WTC11 (cell line): ENCODE results near the gene TPBGL. TPM values are rescaled to one million over a fixed set of nuclear protein-coding genes. Genes with fewer than 3 reads are reported as not detected.

Experiments
- ATAC-seq: fragments of 200-7000 bp; cut with Tn5 transposase; 2 replicates; pipeline ENCODE4 v1.10.0; 2021; ENCODE audit warnings: mild to moderate bottlenecking, moderate library complexity
- CTCF ChIA-PET: fragments of 300-600 bp; sonication (Branson Sonifier 250); formaldehyde crosslinking; loops from one replicate; lab custom pipeline; 2021; ENCODE audit warnings: antibody characterized with exemption; lab: Charles Lee
- POLR2A ChIA-PET: fragments of 350-600 bp; sonication (Branson Sonifier 250); formaldehyde crosslinking; loops from one replicate; lab custom pipeline; 2021; ENCODE audit warnings: antibody characterized with exemption; lab: Charles Lee
- DNase-seq: peaks from one replicate; pipeline ENCODE4 v3.0.0; 2021; ENCODE audit warnings: low spot score
- H3K27ac Mint-ChIP-seq: 2 replicates; pipeline ENCODE4 v1.8.0; 2021; ENCODE audit warnings: mixed read lengths
- H3K27me3 Mint-ChIP-seq: 2 replicates; pipeline ENCODE4 v1.8.0; 2021; ENCODE audit warnings: low read depth, mild to moderate bottlenecking, moderate library complexity, mixed read lengths
- H3K36me3 Mint-ChIP-seq: 2 replicates; pipeline ENCODE4 v1.8.0; 2021; ENCODE audit warnings: mixed read lengths
- H3K4me1 Mint-ChIP-seq: 2 replicates; pipeline ENCODE4 v1.8.0; 2022; ENCODE audit warnings: mixed read lengths
- H3K4me3 Mint-ChIP-seq: 2 replicates; pipeline ENCODE4 v1.8.0; 2021; ENCODE audit warnings: mild to moderate bottlenecking, moderate library complexity, mixed read lengths
- H3K9me3 Mint-ChIP-seq: 2 replicates; pipeline ENCODE4 v1.8.0; 2021; ENCODE audit warnings: mixed read lengths
- ATF1 ChIP-seq: sonication (generic); formaldehyde crosslinking; IDR thresholded peaks from 2 replicates; pipeline ENCODE4 v1.8.1; 2023; ENCODE audit warnings: mild to moderate bottlenecking, moderate library complexity, missing genetic modification reagents
- GRHL2 ChIP-seq: fragments of 250-450 bp; sonication (Bioruptor Pico); IDR thresholded peaks from 2 replicates; pipeline ENCODE4 v1.8.0; 2022; ENCODE audit warnings: mild to moderate bottlenecking, moderate library complexity; ENCODE audit not compliant: insufficient replicate concordance, severe bottlenecking
- PRRX2 ChIP-seq: fragments of 250-450 bp; sonication (Bioruptor Pico); IDR thresholded peaks from 2 replicates; pipeline ENCODE4 v1.8.0; 2021; ENCODE audit warnings: mild to moderate bottlenecking
- SOX15 ChIP-seq: fragments of 250-450 bp; sonication (Bioruptor Pico); IDR thresholded peaks from 2 replicates; pipeline ENCODE4 v1.9.0; 2021; ENCODE audit warnings: mild to moderate bottlenecking
- TEAD1 ChIP-seq: sonication (generic); formaldehyde crosslinking; IDR thresholded peaks from 2 replicates; pipeline ENCODE4 v1.8.0; 2022; ENCODE audit warnings: mild to moderate bottlenecking, missing genetic modification reagents
- TP53 ChIP-seq: sonication (generic); formaldehyde crosslinking; IDR thresholded peaks from 2 replicates; pipeline ENCODE4 v1.8.1; 2023; ENCODE audit warnings: mild to moderate bottlenecking, missing genetic modification reagents
- ZNF138 ChIP-seq: sonication (generic); formaldehyde crosslinking; conservative IDR thresholded peaks from 2 replicates; pipeline ENCODE4 v1.8.1; 2022; ENCODE audit warnings: mild to moderate bottlenecking, moderate library complexity, missing genetic modification reagents
- total RNA-seq: library from RNA; stranded (reverse); gene quantifications from 3 replicates; pipeline ENCODE4 v1.2.3, GENCODE V29; 2021
- TF ChIP-seq, protein P1 (sequence below): sonication (generic); formaldehyde crosslinking; IDR thresholded peaks from 2 replicates; pipeline ENCODE4 v1.8.1; 2023; ENCODE audit warnings: mild to moderate bottlenecking, missing genetic modification reagents
- TF ChIP-seq, protein P2 (sequence below): fragments of 250-450 bp; sonication (Bioruptor Pico); IDR thresholded peaks from 2 replicates; pipeline ENCODE4 v1.9.0; 2021; ENCODE audit warnings: mild to moderate bottlenecking
- TF ChIP-seq, protein P3 (sequence below): sonication (generic); formaldehyde crosslinking; IDR thresholded peaks from 2 replicates; pipeline ENCODE4 v1.8.1; 2022; ENCODE audit warnings: mild to moderate bottlenecking, moderate library complexity, missing genetic modification reagents
- TF ChIP-seq, protein P4 (sequence below): sonication (generic); formaldehyde crosslinking; IDR thresholded peaks from 2 replicates; pipeline ENCODE4 v1.8.1; 2023; ENCODE audit warnings: mild to moderate bottlenecking, missing genetic modification reagents

The TPBGL gene
- total RNA-seq, 1 experiment from 2014 or later: 0.37 TPM

DNA sequence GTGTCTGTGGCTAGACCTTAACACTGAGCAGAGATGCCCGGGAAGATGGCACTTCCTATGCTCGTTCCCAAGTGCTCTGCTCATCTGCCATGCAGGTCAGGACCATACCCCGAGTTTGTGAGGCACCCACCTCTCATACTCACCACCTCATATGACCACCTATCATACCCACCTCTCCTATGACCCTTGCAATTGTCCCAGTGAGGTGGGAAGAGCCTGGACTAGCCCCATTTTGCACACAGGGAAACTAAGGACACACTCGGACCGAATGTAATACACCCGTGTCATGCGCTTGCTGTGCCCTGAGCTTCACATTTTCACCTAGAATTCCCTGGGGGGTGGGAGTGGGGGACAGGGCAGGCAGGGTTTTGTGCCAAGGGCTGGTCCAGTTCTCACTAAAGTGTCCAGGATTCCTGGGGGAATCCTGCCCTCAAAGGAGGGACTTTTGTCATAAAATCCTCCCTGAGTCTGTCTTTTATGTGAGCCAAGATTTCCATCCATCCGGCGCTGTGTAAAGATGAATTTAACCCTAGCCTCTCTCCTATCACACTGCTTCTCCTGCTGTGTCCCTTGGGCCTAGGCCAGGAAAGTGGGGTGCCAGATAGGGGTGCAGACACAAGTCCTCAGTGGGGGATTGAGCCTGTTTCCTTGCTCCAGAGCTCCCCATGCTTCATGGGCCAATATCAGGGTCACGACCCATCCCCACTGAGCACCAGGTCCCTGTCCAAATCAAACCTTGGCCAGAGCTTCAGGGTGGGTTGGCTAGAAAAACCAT lies 20.0 kb downstream of the TPBGL start:
- no peak overlapping the region for H3K27ac Mint-ChIP-seq
- ChIA-PET POLR2A (no interaction called here), CTCF (interaction anchor here (0.6 to 2.8 kb wide), 2 partner anchors 12 kb away, joined by 4 to 13 read pairs; no protein-coding TSS in a partner anchor)
- no peaks in the 10 kb centered on the region; the same call in 1 of the 2 replicates for H3K36me3 Mint-ChIP-seq
- TF ChIP-seq, protein P1, sequence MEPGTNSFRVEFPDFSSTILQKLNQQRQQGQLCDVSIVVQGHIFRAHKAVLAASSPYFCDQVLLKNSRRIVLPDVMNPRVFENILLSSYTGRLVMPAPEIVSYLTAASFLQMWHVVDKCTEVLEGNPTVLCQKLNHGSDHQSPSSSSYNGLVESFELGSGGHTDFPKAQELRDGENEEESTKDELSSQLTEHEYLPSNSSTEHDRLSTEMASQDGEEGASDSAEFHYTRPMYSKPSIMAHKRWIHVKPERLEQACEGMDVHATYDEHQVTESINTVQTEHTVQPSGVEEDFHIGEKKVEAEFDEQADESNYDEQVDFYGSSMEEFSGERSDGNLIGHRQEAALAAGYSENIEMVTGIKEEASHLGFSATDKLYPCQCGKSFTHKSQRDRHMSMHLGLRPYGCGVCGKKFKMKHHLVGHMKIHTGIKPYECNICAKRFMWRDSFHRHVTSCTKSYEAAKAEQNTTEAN (CRISPR knock-in tag): no peak
- no peak for TF ChIP-seq ZNF138 (CRISPR knock-in tag)
- TF ChIP-seq, protein P2, sequence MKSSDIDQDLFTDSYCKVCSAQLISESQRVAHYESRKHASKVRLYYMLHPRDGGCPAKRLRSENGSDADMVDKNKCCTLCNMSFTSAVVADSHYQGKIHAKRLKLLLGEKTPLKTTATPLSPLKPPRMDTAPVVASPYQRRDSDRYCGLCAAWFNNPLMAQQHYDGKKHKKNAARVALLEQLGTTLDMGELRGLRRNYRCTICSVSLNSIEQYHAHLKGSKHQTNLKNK: peak; percentile 64
- no peak for TF ChIP-seq TP53
- no peak for TF ChIP-seq SOX15 (CRISPR knock-in tag)
- H3K27me3 Mint-ChIP-seq: peaks cover 50% of the 10 kb centered on the region
- H3K4me1 Mint-ChIP-seq: peaks cover 14% of the 10 kb centered on the region
- ATAC-seq (peak; percentile 5; the same call in 1 of the 2 replicates), DNase-seq (no peak)
- no peaks in the 10 kb centered on the region for H3K9me3 Mint-ChIP-seq
- no peak overlapping the region for H3K4me3 Mint-ChIP-seq

DNA sequence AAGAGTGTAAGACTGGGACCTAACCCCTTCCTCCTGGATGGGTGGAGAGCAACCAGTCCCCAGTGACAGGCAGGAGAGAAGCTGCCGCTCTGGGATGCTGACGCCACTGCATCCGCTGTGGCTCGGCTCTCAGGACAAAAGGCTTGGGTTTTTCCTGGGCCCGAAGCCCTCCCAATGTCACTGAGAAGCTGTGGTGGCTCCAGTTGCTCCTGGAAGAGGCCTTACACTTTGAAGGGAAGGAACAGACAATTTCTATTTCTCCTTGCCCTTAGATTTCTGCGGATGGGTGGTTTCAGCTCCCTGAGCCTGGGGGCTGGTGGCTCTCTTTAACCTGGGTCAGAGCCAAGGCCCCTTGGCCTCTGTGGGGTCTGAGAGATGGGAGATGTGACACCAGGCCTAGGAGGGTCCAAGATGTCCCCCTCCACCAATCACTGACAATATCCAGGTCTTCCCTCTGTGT lies 21.4 kb downstream of the TPBGL start:
- DNase-seq (no peak), ATAC-seq (no peak; the same call in 1 of the 2 replicates)
- ChIA-PET CTCF (interaction anchor here (0.9 to 2.8 kb wide), 3 partner anchors 13 to 19 kb away, joined by 3 to 13 read pairs (median 5); no protein-coding TSS in a partner anchor), POLR2A (no interaction called here)
- Mint-ChIP-seq H3K36me3 (peaks cover 9% of the 10 kb centered on the region), H3K4me1 (peaks cover 14% of the 10 kb centered on the region), H3K27ac (no peak overlapping the region), H3K27me3 (peaks cover 36% of the 10 kb centered on the region), H3K4me3 (no peak overlapping the region), H3K9me3 (no peaks in the 10 kb centered on the region)
- TF ChIP-seq GRHL2 (CRISPR knock-in tag): no peak
- TF ChIP-seq TEAD1 (CRISPR knock-in tag): no peak

DNA sequence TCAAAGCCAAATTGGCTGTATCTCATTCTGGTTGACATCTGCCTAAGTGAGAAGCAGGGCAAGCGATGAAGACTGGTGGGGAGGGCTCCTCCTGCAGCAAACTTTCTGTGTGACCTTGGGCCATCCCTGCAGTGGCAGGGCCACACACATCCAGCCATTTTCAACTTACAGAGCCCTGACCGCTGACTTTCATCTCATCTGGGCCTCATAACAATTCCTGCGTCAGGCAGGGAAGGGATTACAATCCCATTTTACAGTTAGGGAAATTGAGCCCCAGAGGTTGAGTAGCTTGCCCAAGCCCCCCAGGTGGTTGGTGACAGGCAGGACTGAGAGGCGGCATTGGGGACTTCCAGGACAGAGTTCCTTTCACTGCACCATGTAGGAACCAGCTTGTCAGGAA lies 21.9 kb downstream of the TPBGL start:
- Mint-ChIP-seq H3K27me3 (peaks cover 31% of the 10 kb centered on the region), H3K36me3 (peaks cover 9% of the 10 kb centered on the region), H3K4me1 (peaks cover 17% of the 10 kb centered on the region), H3K27ac (no peak overlapping the region), H3K9me3 (no peaks in the 10 kb centered on the region), H3K4me3 (no peak overlapping the region)
- ChIA-PET POLR2A (no interaction called here), CTCF (interaction anchor here (0.9 to 2.8 kb wide), 3 partner anchors 13 to 18 kb away, joined by 3 to 13 read pairs (median 5); no protein-coding TSS in a partner anchor)
- no peak for DNase-seq
- ATAC-seq: no peak
- TF ChIP-seq, protein P3, sequence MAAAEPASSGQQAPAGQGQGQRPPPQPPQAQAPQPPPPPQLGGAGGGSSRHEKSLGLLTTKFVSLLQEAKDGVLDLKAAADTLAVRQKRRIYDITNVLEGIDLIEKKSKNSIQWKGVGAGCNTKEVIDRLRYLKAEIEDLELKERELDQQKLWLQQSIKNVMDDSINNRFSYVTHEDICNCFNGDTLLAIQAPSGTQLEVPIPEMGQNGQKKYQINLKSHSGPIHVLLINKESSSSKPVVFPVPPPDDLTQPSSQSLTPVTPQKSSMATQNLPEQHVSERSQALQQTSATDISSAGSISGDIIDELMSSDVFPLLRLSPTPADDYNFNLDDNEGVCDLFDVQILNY (CRISPR knock-in tag): no peak
- TF ChIP-seq, protein P4, sequence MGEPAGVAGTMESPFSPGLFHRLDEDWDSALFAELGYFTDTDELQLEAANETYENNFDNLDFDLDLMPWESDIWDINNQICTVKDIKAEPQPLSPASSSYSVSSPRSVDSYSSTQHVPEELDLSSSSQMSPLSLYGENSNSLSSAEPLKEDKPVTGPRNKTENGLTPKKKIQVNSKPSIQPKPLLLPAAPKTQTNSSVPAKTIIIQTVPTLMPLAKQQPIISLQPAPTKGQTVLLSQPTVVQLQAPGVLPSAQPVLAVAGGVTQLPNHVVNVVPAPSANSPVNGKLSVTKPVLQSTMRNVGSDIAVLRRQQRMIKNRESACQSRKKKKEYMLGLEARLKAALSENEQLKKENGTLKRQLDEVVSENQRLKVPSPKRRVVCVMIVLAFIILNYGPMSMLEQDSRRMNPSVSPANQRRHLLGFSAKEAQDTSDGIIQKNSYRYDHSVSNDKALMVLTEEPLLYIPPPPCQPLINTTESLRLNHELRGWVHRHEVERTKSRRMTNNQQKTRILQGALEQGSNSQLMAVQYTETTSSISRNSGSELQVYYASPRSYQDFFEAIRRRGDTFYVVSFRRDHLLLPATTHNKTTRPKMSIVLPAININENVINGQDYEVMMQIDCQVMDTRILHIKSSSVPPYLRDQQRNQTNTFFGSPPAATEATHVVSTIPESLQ (CRISPR knock-in tag): no peak
- TF ChIP-seq PRRX2 (CRISPR knock-in tag) (no peak), ATF1 (CRISPR knock-in tag) (no peak)
